ENCODE measurements around the gene BCCIP. TPM values are rescaled to one million over a fixed set of nuclear protein-coding genes. Genes with fewer than 3 reads are reported as not detected.

Gene BCCIP
- total and polyA plus RNA-seq, 2 experiments from 2014 or later = 43.9 to 92.6 TPM

DNA sequence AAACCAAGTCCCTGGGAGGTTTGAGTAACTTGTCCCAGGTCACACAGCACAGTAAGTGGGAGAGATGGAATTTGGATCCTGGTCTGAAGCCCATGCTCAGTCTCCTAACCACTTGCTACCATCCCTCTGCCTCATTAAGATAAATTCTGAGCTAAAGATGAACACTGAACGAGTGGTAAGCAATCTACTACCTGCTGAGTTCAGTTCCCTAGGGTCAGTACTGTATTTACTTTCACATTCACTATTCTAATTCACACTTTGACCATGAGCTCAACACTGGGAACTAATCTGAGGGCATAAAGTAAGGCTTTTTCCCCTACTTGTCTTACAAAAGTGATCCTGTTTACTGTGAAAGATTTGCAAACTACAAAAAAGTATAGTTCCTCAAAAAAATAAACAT is 2.6 kb upstream of the BCCIP start:
- 61 to 79% methylated on average over 1 of the region's 1 CpG for WGBS, 2 experiments (ENCODE audit: low coverage in 1 of 2, low lambda C conversion rate in 2 of 2, missing lambda C conversion rate in 2 of 2)
- TF ChIP-seq EZH2 (IDR thresholded peaks at IDR 0.05; ENCODE audit: insufficient read depth, poor library complexity, severe bottlenecking) (no peak), EZH2phosphoT487 (IDR thresholded peaks at IDR 0.05; ENCODE audit: insufficient read depth, low read depth) (no peak)
- no peaks in the 10 kb centered on the region for H3K9me2 ChIP-seq (ENCODE audit: insufficient read depth)
- H3K4me2 ChIP-seq (ENCODE audit: unreplicated experiment) = no peak overlapping the region
- H3K4me3 ChIP-seq = no peak overlapping the region
- peaks cover 20% of the 10 kb centered on the region for H3K4me1 ChIP-seq (ENCODE audit: insufficient read depth)
- H3K27me3 ChIP-seq (replicated peaks; ENCODE audit: insufficient read depth) = no peaks in the 10 kb centered on the region
- in situ Hi-C loops (cut with MboI) = no loop called here
- H3K36me3 ChIP-seq (ENCODE audit: low read depth) = no peaks in the 10 kb centered on the region
- no peak overlapping the region for H3K9ac ChIP-seq
- no peaks in the 10 kb centered on the region for H3F3A ChIP-seq (ENCODE audit: insufficient read depth)
- H3K9me3 ChIP-seq (ENCODE audit: low read depth) = no peaks in the 10 kb centered on the region
- DNase-seq = no peak
- no peak overlapping the region for H3K27ac ChIP-seq
- H2AFZ ChIP-seq = no peak overlapping the region
- H3K79me2 ChIP-seq (ENCODE audit: insufficient read depth) = peaks cover 35% of the 10 kb centered on the region
- no peaks in the 10 kb centered on the region; the same call in 1 of the 2 replicates for H4K20me1 ChIP-seq (ENCODE audit: insufficient read depth)

DNA sequence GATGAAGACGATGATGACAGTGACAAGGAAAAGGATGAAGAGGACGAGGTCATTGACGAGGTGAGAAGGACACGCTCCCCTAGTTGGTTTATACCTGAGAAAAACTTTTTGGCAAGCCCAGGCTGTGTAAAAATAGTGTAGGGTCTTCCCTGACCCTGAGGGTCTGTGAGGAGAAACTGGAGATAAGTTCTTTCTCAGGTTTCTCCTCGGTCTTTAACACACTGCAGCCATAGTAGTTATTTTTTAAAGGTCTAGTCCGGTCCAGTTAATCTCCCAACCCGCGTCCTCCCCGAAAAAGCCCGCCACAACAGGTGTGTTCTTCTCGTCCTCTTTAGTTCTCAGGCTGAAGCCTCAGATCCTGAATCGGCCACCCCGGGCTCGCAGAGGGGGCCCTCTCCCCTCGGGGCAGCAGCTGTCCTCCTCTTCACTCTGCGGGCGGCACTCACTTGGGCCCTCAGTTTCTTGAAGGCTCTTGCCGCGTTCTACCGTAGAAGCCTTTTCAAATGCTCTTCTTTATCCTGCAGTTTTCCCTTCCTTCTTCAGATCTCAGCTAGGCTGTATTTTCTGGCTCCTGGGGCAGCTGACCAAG is 411 bp downstream of the BCCIP start:
- peak; percentile 56 for DNase-seq
- H3K79me2 ChIP-seq (ENCODE audit: insufficient read depth) = peaks cover 59% of the 10 kb centered on the region
- WGBS, 2 experiments (ENCODE audit: low coverage in 1 of 2, low lambda C conversion rate in 2 of 2, missing lambda C conversion rate in 2 of 2) = 1% methylated on average over 20 of the region's 20 CpGs
- H3K4me1 ChIP-seq (ENCODE audit: insufficient read depth) = peaks cover 21% of the 10 kb centered on the region
- in situ Hi-C loops (cut with MboI) = no loop called here
- H3K4me3 ChIP-seq = peak overlapping the region; percentile 87
- peak overlapping the region; percentile 92 for H2AFZ ChIP-seq
- H3K27ac ChIP-seq = peak overlapping the region; percentile 83; the same call in 1 of the 2 replicates
- H3F3A ChIP-seq (ENCODE audit: insufficient read depth) = no peaks in the 10 kb centered on the region
- TF ChIP-seq EZH2phosphoT487 (IDR thresholded peaks at IDR 0.05; ENCODE audit: insufficient read depth, low read depth) (no peak), EZH2 (IDR thresholded peaks at IDR 0.05; ENCODE audit: insufficient read depth, poor library complexity, severe bottlenecking) (no peak)
- peak overlapping the region; percentile 88 for H3K9ac ChIP-seq
- no peaks in the 10 kb centered on the region for H3K9me3 ChIP-seq (ENCODE audit: low read depth)
- no peaks in the 10 kb centered on the region for H3K27me3 ChIP-seq (replicated peaks; ENCODE audit: insufficient read depth)
- no peaks in the 10 kb centered on the region; the same call in 1 of the 2 replicates for H4K20me1 ChIP-seq (ENCODE audit: insufficient read depth)
- no peaks in the 10 kb centered on the region for H3K9me2 ChIP-seq (ENCODE audit: insufficient read depth)
- H3K4me2 ChIP-seq (ENCODE audit: unreplicated experiment) = peak overlapping the region; percentile 90
- H3K36me3 ChIP-seq (ENCODE audit: low read depth) = peaks cover 18% of the 10 kb centered on the region

DNA sequence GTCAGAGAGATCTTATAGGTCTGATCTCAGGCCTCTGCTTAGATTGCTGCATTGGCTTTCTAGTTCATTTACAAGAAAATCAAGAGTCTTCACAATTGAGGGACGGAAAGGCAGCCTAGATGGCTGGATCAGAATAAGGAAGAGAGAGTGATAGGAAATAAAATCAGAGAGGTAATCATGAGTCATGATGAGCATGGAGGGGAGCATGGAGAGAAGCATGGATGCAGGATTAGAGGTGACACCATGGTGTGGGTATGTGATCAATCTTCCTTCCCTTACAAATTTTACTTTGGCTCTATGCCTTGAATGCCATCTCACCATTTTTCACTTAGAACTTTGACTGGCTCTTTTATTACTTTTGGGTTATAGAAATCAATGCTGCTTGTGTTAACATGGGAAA is 1.4 kb downstream of the BCCIP start:
- H3K9me3 ChIP-seq (ENCODE audit: low read depth) = no peaks in the 10 kb centered on the region
- H3K4me2 ChIP-seq (ENCODE audit: unreplicated experiment) = peak overlapping the region; percentile 90
- H4K20me1 ChIP-seq (ENCODE audit: insufficient read depth) = no peaks in the 10 kb centered on the region; the same call in 1 of the 2 replicates
- H3K79me2 ChIP-seq (ENCODE audit: insufficient read depth) = peaks cover 62% of the 10 kb centered on the region
- in situ Hi-C loops (cut with MboI) = no loop called here
- no peaks in the 10 kb centered on the region for H3F3A ChIP-seq (ENCODE audit: insufficient read depth)
- DNase-seq = peak; percentile 76
- H3K9me2 ChIP-seq (ENCODE audit: insufficient read depth) = no peaks in the 10 kb centered on the region
- H3K4me3 ChIP-seq = peak overlapping the region; percentile 87
- H2AFZ ChIP-seq = no peak overlapping the region
- no peaks in the 10 kb centered on the region for H3K27me3 ChIP-seq (replicated peaks; ENCODE audit: insufficient read depth)
- peaks cover 26% of the 10 kb centered on the region for H3K36me3 ChIP-seq (ENCODE audit: low read depth)
- H3K4me1 ChIP-seq (ENCODE audit: insufficient read depth) = peaks cover 21% of the 10 kb centered on the region
- H3K27ac ChIP-seq = peak overlapping the region; percentile 15; the same call in 1 of the 2 replicates
- peak overlapping the region; percentile 88 for H3K9ac ChIP-seq
- WGBS, 2 experiments (ENCODE audit: low coverage in 1 of 2, low lambda C conversion rate in 2 of 2, missing lambda C conversion rate in 2 of 2) = 24 to 31% methylated on average over 1 of the region's 1 CpG
- TF ChIP-seq EZH2phosphoT487 (IDR thresholded peaks at IDR 0.05; ENCODE audit: insufficient read depth, low read depth) = no peak
- TF ChIP-seq EZH2 (IDR thresholded peaks at IDR 0.05; ENCODE audit: insufficient read depth, poor library complexity, severe bottlenecking) = no peak

DNA sequence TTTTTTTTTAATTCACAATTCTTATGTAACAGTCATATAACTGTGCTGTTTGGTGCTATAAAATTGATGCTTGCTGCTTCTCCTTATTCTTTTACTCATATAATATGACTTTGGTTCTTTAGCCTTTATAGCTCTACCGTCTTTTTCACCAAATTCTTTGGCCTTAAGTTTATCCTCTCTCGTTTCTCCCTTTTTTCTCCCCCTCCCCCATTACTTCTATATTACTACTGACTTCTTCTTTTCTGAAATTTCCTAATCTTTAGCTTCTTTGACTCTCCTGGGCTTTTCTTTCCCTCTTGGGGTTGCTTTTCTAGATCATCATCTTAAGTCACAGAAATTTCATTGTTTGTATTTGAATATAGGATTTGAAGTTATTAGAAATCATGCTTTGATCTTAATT is 3.8 kb downstream of the BCCIP start:
- no peaks in the 10 kb centered on the region; the same call in 1 of the 2 replicates for H4K20me1 ChIP-seq (ENCODE audit: insufficient read depth)
- H2AFZ ChIP-seq = no peak overlapping the region
- no peaks in the 10 kb centered on the region for H3K9me3 ChIP-seq (ENCODE audit: low read depth)
- no peak overlapping the region for H3K4me2 ChIP-seq (ENCODE audit: unreplicated experiment)
- no peaks in the 10 kb centered on the region for H3K9me2 ChIP-seq (ENCODE audit: insufficient read depth)
- H3K4me1 ChIP-seq (ENCODE audit: insufficient read depth) = peaks cover 18% of the 10 kb centered on the region
- peaks cover 48% of the 10 kb centered on the region for H3K36me3 ChIP-seq (ENCODE audit: low read depth)
- H3K27me3 ChIP-seq (replicated peaks; ENCODE audit: insufficient read depth) = no peaks in the 10 kb centered on the region
- H3K9ac ChIP-seq = no peak overlapping the region
- no peak overlapping the region for H3K4me3 ChIP-seq
- H3F3A ChIP-seq (ENCODE audit: insufficient read depth) = no peaks in the 10 kb centered on the region
- H3K27ac ChIP-seq = no peak overlapping the region
- TF ChIP-seq EZH2 (IDR thresholded peaks at IDR 0.05; ENCODE audit: insufficient read depth, poor library complexity, severe bottlenecking) (no peak), EZH2phosphoT487 (IDR thresholded peaks at IDR 0.05; ENCODE audit: insufficient read depth, low read depth) (no peak)
- 97% methylated on average over 2 of the region's 2 CpGs for WGBS, 2 experiments (ENCODE audit: low coverage in 1 of 2, low lambda C conversion rate in 2 of 2, missing lambda C conversion rate in 2 of 2)
- in situ Hi-C loops (cut with MboI) = no loop called here
- H3K79me2 ChIP-seq (ENCODE audit: insufficient read depth) = peaks cover 79% of the 10 kb centered on the region
- DNase-seq = no peak
